ENCODE results near the gene ANK3. TPM values are rescaled to one million over a fixed set of nuclear protein-coding genes. Genes with fewer than 3 reads are reported as not detected.

Gene ANK3
- total and polyA plus RNA-seq, 2 experiments from 2014 or later = 46.5 to 85.2 TPM

GRCh38 chr10:60236869-60237524 is 152.7 kb downstream of the ANK3 start (continued):
- TF ChIP-seq CTCF (conservative IDR thresholded peaks at IDR 0.05; ENCODE audit: low read depth in 2 of 2) (no peak), REST (IDR thresholded peaks at IDR 0.05; ENCODE audit: unreplicated experiment) (no peak), EZH2phosphoT487 (IDR thresholded peaks at IDR 0.05; ENCODE audit: unreplicated experiment) (no peak), STAT1 (IDR thresholded peaks at IDR 0.05; ENCODE audit: unreplicated experiment) (no peak)

DNA sequence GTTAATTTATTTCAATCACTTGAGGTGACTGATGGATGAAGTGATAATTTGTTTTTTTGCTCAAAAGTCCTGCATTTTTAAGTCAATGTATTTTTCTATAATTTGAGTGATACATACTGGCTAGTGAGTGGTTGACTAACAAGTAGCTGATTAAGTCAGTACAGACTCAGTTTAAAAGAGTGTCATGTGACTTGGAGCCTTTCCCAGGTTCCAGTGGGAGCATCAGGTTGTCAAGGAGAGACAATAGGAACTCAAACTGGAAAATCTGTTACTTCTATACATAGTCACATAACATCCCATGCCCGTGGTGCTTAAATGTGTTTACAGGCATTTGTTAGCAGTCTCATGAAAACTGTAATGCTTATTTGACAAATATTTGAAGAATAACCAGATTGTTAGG is 154.7 kb downstream of the ANK3 start:
- ATAC-seq (no peak), DNase-seq (ENCODE audit: low spot score) (no peak)
- Mint-ChIP-seq H3K27ac (no peak overlapping the region), H3K4me1 (peaks cover 11% of the 10 kb centered on the region), H3K4me3 (no peak overlapping the region), H3K36me3 (ENCODE audit: low read depth) (no peaks in the 10 kb centered on the region), H3K9me3 (no peaks in the 10 kb centered on the region), H3K27me3 (ENCODE audit: insufficient read depth, low read depth, poor library complexity) (no peaks in the 10 kb centered on the region)
- no peak overlapping the region for H3K4me3 ChIP-seq
- H3K9me2 ChIP-seq (ENCODE audit: insufficient read depth) = no peaks in the 10 kb centered on the region
- no peak overlapping the region for H2AFZ ChIP-seq
- H3K27me3 ChIP-seq (ENCODE audit: insufficient read depth) = no peaks in the 10 kb centered on the region
- H3F3A ChIP-seq (replicated peaks; ENCODE audit: low read depth) = no peaks in the 10 kb centered on the region; the same call in 1 of the 2 replicates
- no peaks in the 10 kb centered on the region for H4K20me1 ChIP-seq (replicated peaks; ENCODE audit: insufficient read depth)
- no peaks in the 10 kb centered on the region for H3K36me3 ChIP-seq (ENCODE audit: insufficient read depth)
- TF ChIP-seq ZNF331 (CRISPR knock-in tag; IDR thresholded peaks at IDR 0.05; ENCODE audit: low read depth) (no peak), CREB1 (CRISPR knock-in tag; IDR thresholded peaks at IDR 0.05; ENCODE audit: low read depth) (no peak)
- no peak overlapping the region for H3K4me2 ChIP-seq
- H3K4me1 ChIP-seq (ENCODE audit: insufficient read depth) = no peaks in the 10 kb centered on the region; the same call in 1 of the 2 replicates
- H3K27ac ChIP-seq (ENCODE audit: low read depth) = no peak overlapping the region
- no peaks in the 10 kb centered on the region for H3K79me2 ChIP-seq (replicated peaks; ENCODE audit: insufficient read depth)

DNA sequence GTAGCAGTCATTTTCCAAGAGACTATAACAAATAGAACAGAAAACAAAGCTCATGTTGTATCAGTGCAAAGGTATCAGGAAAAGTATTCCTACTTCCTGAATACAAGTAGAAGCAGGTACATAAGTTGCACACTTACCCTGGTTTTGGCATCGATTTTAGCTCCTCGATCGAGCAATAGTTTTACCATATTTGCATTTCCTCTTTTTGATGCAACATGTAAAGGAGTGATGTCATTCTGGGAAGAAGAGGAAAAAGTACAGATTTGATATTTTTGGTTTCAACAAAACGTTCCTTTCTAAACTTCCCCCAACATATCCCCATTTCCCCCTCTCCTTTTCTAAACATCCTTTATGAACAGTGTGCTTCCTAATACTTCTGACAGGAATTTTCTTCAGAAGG is 155.1 kb downstream of the ANK3 start:
- TF ChIP-seq NANOG (IDR thresholded peaks at IDR 0.05; ENCODE audit: borderline replicate concordance) (no peak), STAT1 (IDR thresholded peaks at IDR 0.05; ENCODE audit: unreplicated experiment) (no peak), POLR2AphosphoS5 (IDR thresholded peaks at IDR 0.05; ENCODE audit: low read depth) (no peak), EZH2phosphoT487 (IDR thresholded peaks at IDR 0.05; ENCODE audit: unreplicated experiment) (no peak), ETS1 (IDR thresholded peaks at IDR 0.05) (no peak), EZH2 (IDR thresholded peaks at IDR 0.05; ENCODE audit: low read depth, unreplicated experiment) (no peak), ZNF331 (CRISPR knock-in tag; IDR thresholded peaks at IDR 0.05; ENCODE audit: low read depth) (no peak), CTCF (conservative IDR thresholded peaks at IDR 0.05; ENCODE audit: low read depth in 2 of 2) (no peak), CREB1 (CRISPR knock-in tag; IDR thresholded peaks at IDR 0.05; ENCODE audit: low read depth) (no peak)

More for the DNA sequence above, 155.1 kb downstream of the ANK3 start:
- Histone ChIP-seq H3F3A (replicated peaks; ENCODE audit: low read depth) (no peaks in the 10 kb centered on the region; the same call in 1 of the 2 replicates), H3K4me1 (ENCODE audit: insufficient read depth) (no peaks in the 10 kb centered on the region; the same call in 1 of the 2 replicates), H3K36me3 (ENCODE audit: insufficient read depth) (no peaks in the 10 kb centered on the region), H3K4me2 (no peak overlapping the region), H3K27me3 (ENCODE audit: insufficient read depth) (no peaks in the 10 kb centered on the region), H2AFZ (no peak overlapping the region), H3K9me2 (ENCODE audit: insufficient read depth) (no peaks in the 10 kb centered on the region), H3K27ac (ENCODE audit: low read depth) (no peak overlapping the region), H4K20me1 (replicated peaks; ENCODE audit: insufficient read depth) (no peaks in the 10 kb centered on the region), H3K79me2 (replicated peaks; ENCODE audit: insufficient read depth) (no peaks in the 10 kb centered on the region), H3K4me3 (no peak overlapping the region)
- Mint-ChIP-seq H3K27me3 (ENCODE audit: insufficient read depth, low read depth, poor library complexity) (no peaks in the 10 kb centered on the region), H3K4me3 (no peak overlapping the region), H3K27ac (no peak overlapping the region), H3K4me1 (peaks cover 11% of the 10 kb centered on the region), H3K9me3 (no peaks in the 10 kb centered on the region), H3K36me3 (ENCODE audit: low read depth) (no peaks in the 10 kb centered on the region)
- no peak for ATAC-seq
- no peak for DNase-seq (ENCODE audit: low spot score)

All from GM23338 (cell line).